Smooth muscle cell (in vitro differentiated cells): ENCODE measurements around the gene EAF1. TPM values are rescaled to one million over a fixed set of nuclear protein-coding genes. Genes with fewer than 3 reads are reported as not detected.

Experiments used
- DNase-seq: peaks from one replicate; lab custom pipeline; 2025; ENCODE audit not compliant: unreplicated experiment; lab: John Stamatoyannopoulos, UW
- H2AFZ ChIP-seq: fragments of 200-600 bp; sonication (generic); 2 replicates; pipeline ENCODE4 v1.6.0; 2016; ENCODE audit warnings: antibody characterized with exemption, low read depth, mild to moderate bottlenecking
- H3F3A ChIP-seq: fragments of 200-600 bp; sonication (generic); 2 replicates; pipeline ENCODE4 v1.6.0; 2017; ENCODE audit warnings: antibody characterized with exemption, low read depth
- H3K27ac ChIP-seq: fragments of 200-600 bp; sonication (generic); 2 replicates; pipeline ENCODE4 v1.5.1; 2016; ENCODE audit warnings: low read depth, mild to moderate bottlenecking
- H3K27me3 ChIP-seq: fragments of 200-600 bp; sonication (generic); 2 replicates; pipeline ENCODE4 v1.6.1; 2016; ENCODE audit warnings: low read depth, mild to moderate bottlenecking
- H3K36me3 ChIP-seq: fragments of 200-600 bp; sonication (generic); 2 replicates; pipeline ENCODE4 v1.5.1; 2016; ENCODE audit warnings: low read depth
- H3K4me1 ChIP-seq: fragments of 200-600 bp; sonication (generic); 2 replicates; pipeline ENCODE4 v1.5.1; 2016; ENCODE audit warnings: low read depth
- H3K4me2 ChIP-seq: fragments of 200-600 bp; sonication (generic); 2 replicates; pipeline ENCODE4 v1.6.0; 2016; ENCODE audit warnings: mild to moderate bottlenecking
- H3K4me3 ChIP-seq: fragments of 200-600 bp; sonication (generic); 2 replicates; pipeline ENCODE4 v1.5.1; 2016; ENCODE audit warnings: mild to moderate bottlenecking
- H3K79me2 ChIP-seq: fragments of 200-600 bp; sonication (generic); 2 replicates; pipeline ENCODE4 v1.6.0; 2016; ENCODE audit warnings: low read depth, mild to moderate bottlenecking
- H3K9ac ChIP-seq: fragments of 200-600 bp; sonication (generic); 2 replicates; pipeline ENCODE4 v1.6.0; 2016; ENCODE audit warnings: low read depth
- H3K9me3 ChIP-seq: fragments of 200-600 bp; sonication (generic); replicated peaks from 2 replicates; pipeline ENCODE4 v1.5.1; 2016; ENCODE audit warnings: low read depth
- H4K20me1 ChIP-seq: fragments of 200-600 bp; sonication (generic); 2 replicates; pipeline ENCODE4 v1.6.0; 2016; ENCODE audit warnings: low read depth
- CTCF ChIP-seq: fragments of 200-600 bp; sonication (generic); IDR thresholded peaks from 2 replicates; pipeline ENCODE4 v1.5.1; 2017; ENCODE audit warnings: borderline replicate concordance, mild to moderate bottlenecking, antibody characterized with exemption; ENCODE audit not compliant: insufficient read depth, poor library complexity, severe bottlenecking
- WGBS: methylation state at CpG from one replicate; pipeline ENCODE4 v1.1.7; 2016; ENCODE audit warnings: low lambda C conversion rate; 5-methylcytosine and 5-hydroxymethylcytosine counted together
- polyA plus RNA-seq: library from polyadenylated mRNA; unstranded; fragments of >200 nt; fragmentation: Nextera tagmentation; extraction: Ambion mirVana; gene quantifications from 2 replicates; pipeline ENCODE4 v1.2.1, GENCODE V29; 2016
- total RNA-seq: library from RNA; depleted of rRNA; stranded (reverse); fragments of >200 nt; gene quantifications from 2 replicates; pipeline ENCODE4 v1.2.3, GENCODE V29; 2014

The EAF1 gene
- total and polyA plus RNA-seq, 2 experiments from 2014 or later: 9.5 to 22.1 TPM

GRCh38 chr3:15443826-15444524 is 16.6 kb downstream of the EAF1 start:
- Histone ChIP-seq H3K4me3 (no peak overlapping the region), H3K27me3 (no peaks in the 10 kb centered on the region), H2AFZ (no peak overlapping the region), H3K9ac (no peak overlapping the region), H3K36me3 (peaks cover 17% of the 10 kb centered on the region), H3K4me2 (no peak overlapping the region), H3K79me2 (no peaks in the 10 kb centered on the region), H4K20me1 (no peaks in the 10 kb centered on the region), H3K4me1 (no peaks in the 10 kb centered on the region), H3K9me3 (no peaks in the 10 kb centered on the region), H3F3A (no peaks in the 10 kb centered on the region), H3K27ac (no peak overlapping the region)
- WGBS: 96% methylated on average over 4 of the region's 4 CpGs
- no peak for TF ChIP-seq CTCF
- DNase-seq: no peak

- no peak overlapping the region for H3K9ac ChIP-seq
- H3K27ac ChIP-seq: no peak overlapping the region
- H3K79me2 ChIP-seq: no peaks in the 10 kb centered on the region
- DNase-seq: no peak
- H3K4me3 ChIP-seq: no peak overlapping the region
- no peaks in the 10 kb centered on the region for H3F3A ChIP-seq
- no peak for TF ChIP-seq CTCF
- H3K27me3 ChIP-seq: no peaks in the 10 kb centered on the region
- no peaks in the 10 kb centered on the region for H3K9me3 ChIP-seq
- no peaks in the 10 kb centered on the region for H3K4me1 ChIP-seq
- 90% methylated on average over 3 of the region's 3 CpGs for WGBS
- H2AFZ ChIP-seq: no peak overlapping the region
- no peaks in the 10 kb centered on the region for H4K20me1 ChIP-seq
- no peak overlapping the region for H3K4me2 ChIP-seq
- H3K36me3 ChIP-seq: no peaks in the 10 kb centered on the region
These were observed 22.3 kb downstream of the EAF1 start for GRCh38 chr3:15449489-15450224.

- no peak for DNase-seq
- WGBS: 95% methylated on average over 12 of the region's 12 CpGs
- no peaks in the 10 kb centered on the region for H3K36me3 ChIP-seq
- no peaks in the 10 kb centered on the region for H3F3A ChIP-seq
- no peak overlapping the region for H3K9ac ChIP-seq
- no peaks in the 10 kb centered on the region for H3K79me2 ChIP-seq
- H3K27me3 ChIP-seq: no peaks in the 10 kb centered on the region
- no peak for TF ChIP-seq CTCF
- H3K4me2 ChIP-seq: no peak overlapping the region
- no peak overlapping the region for H3K27ac ChIP-seq
- no peaks in the 10 kb centered on the region for H3K9me3 ChIP-seq
- no peaks in the 10 kb centered on the region for H3K4me1 ChIP-seq
- H4K20me1 ChIP-seq: no peaks in the 10 kb centered on the region
- H3K4me3 ChIP-seq: no peak overlapping the region
- H2AFZ ChIP-seq: no peak overlapping the region
These were observed 23.2 kb downstream of the EAF1 start for GRCh38 chr3:15450438-15451215.
